ENCODE data around the gene NIPBL. TPM values are rescaled to one million over a fixed set of nuclear protein-coding genes. Genes with fewer than 3 reads are reported as not detected.
"Not testable (repeated sequence)": the region's sequence is repeated elsewhere in the genome, so short reads cannot be mapped to it uniquely, and the experiment has no call there.

Gene NIPBL
- total RNA-seq, 1 experiment from 2014 or later: 61.3 TPM

DNA sequence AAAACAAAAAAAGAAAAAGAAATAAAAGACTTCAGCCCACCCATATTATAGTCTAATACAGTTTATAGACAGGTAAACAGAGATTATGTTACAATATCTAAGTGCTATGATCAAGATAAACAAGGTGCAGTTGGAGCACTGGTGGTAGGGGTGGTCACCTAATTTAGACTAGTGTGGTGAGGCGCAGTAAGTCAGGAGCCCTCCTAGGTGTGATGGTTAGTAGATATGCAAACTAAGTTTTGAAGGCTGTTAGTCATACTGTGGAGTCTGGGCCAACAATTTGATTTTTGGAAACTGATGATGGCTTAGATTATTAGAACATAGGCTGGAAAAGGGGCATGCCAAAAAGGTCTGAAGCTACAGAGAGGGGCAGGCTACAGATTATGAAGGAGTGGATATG, 14.7 kb downstream of the NIPBL start:
- Mint-ChIP-seq H3K27ac (no peak overlapping the region), H3K4me3 (no peak overlapping the region), H3K27me3 (ENCODE audit: low read depth) (no peaks in the 10 kb centered on the region), H3K9me3 (peaks cover 0 to 2% of the 10 kb centered on the region in 2 experiments; a peak in 2 of 5 replicates), H3K4me1 (peaks cover 6 to 14% of the 10 kb centered on the region in 2 experiments; a peak in 1 of 4 replicates), H3K36me3 (ENCODE audit: insufficient read depth in 1 of 3, low read depth in 3 of 3) (peaks cover 14 to 15% (median 15%) of the 10 kb centered on the region in 3 experiments)
- Histone ChIP-seq H2BK5ac (ENCODE audit: insufficient read length, low read length) (no peak overlapping the region), H4K8ac (replicated peaks; ENCODE audit: insufficient read length, low read depth, low read length) (no peak overlapping the region), H3K4me2 (ENCODE audit: insufficient read depth, insufficient read length, low read length) (no peak overlapping the region), H3K56ac (ENCODE audit: insufficient read length, low read depth, low read length) (no peak overlapping the region), H2BK12ac (ENCODE audit: insufficient read length, low read depth, low read length) (no peak overlapping the region), H2BK120ac (ENCODE audit: low read depth, low read length, poor library complexity, severe bottlenecking) (no peak overlapping the region), H3K79me1 (ENCODE audit: insufficient read depth, low read depth, low read length, poor library complexity, severe bottlenecking) (no peaks in the 10 kb centered on the region), H3K23me2 (ENCODE audit: insufficient read length, low read depth, low read length, poor library complexity, severe bottlenecking) (no peaks in the 10 kb centered on the region), H3K14ac (ENCODE audit: insufficient read depth, low read length) (no peak overlapping the region), H3K9me3 (ENCODE audit: control insufficient read depth, low read depth, low read length) (no peaks in the 10 kb centered on the region), H3K9ac (ENCODE audit: extremely low read depth, insufficient read length, low read length) (no peak overlapping the region), H3K79me2 (ENCODE audit: insufficient read depth, low read length) (peaks cover 26% of the 10 kb centered on the region; the same call in 1 of the 2 replicates), H3K27ac (ENCODE audit: insufficient read length, low read depth, low read length) (no peak overlapping the region), H3K27me3 (ENCODE audit: insufficient read depth, low read length) (no peaks in the 10 kb centered on the region), H3K4ac (ENCODE audit: low read depth, low read length) (no peak overlapping the region), H4K91ac (ENCODE audit: insufficient read length, low read depth, low read length) (no peak overlapping the region), H3K23ac (ENCODE audit: insufficient read length, low read depth, low read length) (no peak overlapping the region), H3T11ph (ENCODE audit: low read length) (no peak overlapping the region), H2AFZ (ENCODE audit: low read length) (no peak overlapping the region), H4K5ac (ENCODE audit: insufficient read length, low read depth, low read length) (no peak overlapping the region), H2AK5ac (ENCODE audit: insufficient read length, low read length) (no peak overlapping the region), H2BK15ac (ENCODE audit: low read depth, low read length) (no peak overlapping the region), H3K4me1 (ENCODE audit: insufficient read depth, low read length) (no peaks in the 10 kb centered on the region), H4K20me1 (ENCODE audit: control insufficient read depth, insufficient read depth, insufficient read length) (no peaks in the 10 kb centered on the region), H2BK20ac (ENCODE audit: low read depth, low read length, poor library complexity, severe bottlenecking) (no peak overlapping the region), H3K18ac (ENCODE audit: insufficient read length, low read depth, low read length) (no peak overlapping the region)
- TF ChIP-seq CTCF (conservative IDR thresholded peaks at IDR 0.05): no peak
- DNase-seq: no peak
- no CpG with 5 or more reads among the region's 1 CpG for WGBS (ENCODE audit: extremely low coverage, insufficient read length, low lambda C conversion rate)

DNA sequence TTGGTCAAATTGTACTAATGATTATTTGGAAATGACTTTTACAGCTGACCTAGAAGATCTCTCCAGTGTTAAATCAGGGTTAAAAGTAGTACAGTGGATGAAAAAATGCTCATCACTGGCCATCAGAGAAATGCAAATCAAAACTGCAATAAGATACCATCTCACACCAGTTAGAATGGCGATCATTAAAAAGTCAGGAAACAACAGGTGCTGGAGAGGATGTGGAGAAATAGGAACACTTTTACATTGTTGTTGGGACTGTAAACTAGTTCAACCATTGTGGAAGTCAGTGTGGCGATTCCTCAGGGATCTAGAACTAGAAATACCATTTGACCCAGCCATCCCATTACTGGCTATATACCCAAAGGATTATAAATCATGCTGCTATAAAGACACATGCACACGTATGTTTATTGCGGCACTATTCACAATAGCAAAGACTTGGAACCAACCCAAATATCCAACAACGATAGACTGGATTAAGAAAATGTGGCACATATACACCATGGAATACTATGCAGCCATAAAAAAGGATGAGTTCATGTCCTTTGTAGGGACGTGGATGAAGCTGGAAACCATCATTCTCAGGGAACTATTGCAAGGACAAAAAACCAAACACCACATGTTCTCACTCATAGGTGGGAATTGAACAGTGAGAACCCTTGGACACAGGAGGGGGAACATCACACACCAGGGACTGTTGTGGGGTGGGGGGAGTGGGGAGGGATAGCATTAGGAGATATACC, 15.7 kb downstream of the NIPBL start:
- not testable (repeated sequence) for H3T11ph ChIP-seq (ENCODE audit: low read length); H4K5ac ChIP-seq (ENCODE audit: insufficient read length, low read depth, low read length); H4K8ac ChIP-seq (replicated peaks; ENCODE audit: insufficient read length, low read depth, low read length); H2BK12ac ChIP-seq (ENCODE audit: insufficient read length, low read depth, low read length); H3K23ac ChIP-seq (ENCODE audit: insufficient read length, low read depth, low read length); H3K4me1 ChIP-seq (ENCODE audit: insufficient read depth, low read length); H2BK5ac ChIP-seq (ENCODE audit: insufficient read length, low read length); H3K23me2 ChIP-seq (ENCODE audit: insufficient read length, low read depth, low read length, poor library complexity, severe bottlenecking); H2BK120ac ChIP-seq (ENCODE audit: low read depth, low read length, poor library complexity, severe bottlenecking); H2BK20ac ChIP-seq (ENCODE audit: low read depth, low read length, poor library complexity, severe bottlenecking); H3K4me3 Mint-ChIP-seq; H2AK5ac ChIP-seq (ENCODE audit: insufficient read length, low read length); H4K91ac ChIP-seq (ENCODE audit: insufficient read length, low read depth, low read length); H4K20me1 ChIP-seq (ENCODE audit: control insufficient read depth, insufficient read depth, insufficient read length); H3K56ac ChIP-seq (ENCODE audit: insufficient read length, low read depth, low read length); H3K14ac ChIP-seq (ENCODE audit: insufficient read depth, low read length); H3K4me2 ChIP-seq (ENCODE audit: insufficient read depth, insufficient read length, low read length); H3K27me3 Mint-ChIP-seq (ENCODE audit: low read depth); H3K9ac ChIP-seq (ENCODE audit: extremely low read depth, insufficient read length, low read length); H3K27me3 ChIP-seq (ENCODE audit: insufficient read depth, low read length); H3K27ac ChIP-seq (ENCODE audit: insufficient read length, low read depth, low read length); H2AFZ ChIP-seq (ENCODE audit: low read length); DNase-seq; H2BK15ac ChIP-seq (ENCODE audit: low read depth, low read length); H3K4ac ChIP-seq (ENCODE audit: low read depth, low read length); H3K18ac ChIP-seq (ENCODE audit: insufficient read length, low read depth, low read length); H3K79me1 ChIP-seq (ENCODE audit: insufficient read depth, low read depth, low read length, poor library complexity, severe bottlenecking); H3K9me3 ChIP-seq (ENCODE audit: control insufficient read depth, low read depth, low read length); H3K27ac Mint-ChIP-seq; H3K9me3 Mint-ChIP-seq
- Mint-ChIP-seq H3K4me1 (peaks cover 6 to 19% of the 10 kb centered on the region in 2 experiments; a peak in 2 of 4 replicates), H3K36me3 (ENCODE audit: insufficient read depth in 1 of 3, low read depth in 3 of 3) (peaks cover 14 to 15% (median 15%) of the 10 kb centered on the region in 3 experiments)
- WGBS (ENCODE audit: extremely low coverage, insufficient read length, low lambda C conversion rate): no CpG with 5 or more reads among the region's 6 CpGs
- peaks cover 22% of the 10 kb centered on the region; the same call in 1 of the 2 replicates for H3K79me2 ChIP-seq (ENCODE audit: insufficient read depth, low read length)

Data from H9 (cell line).